Kidney (tissue), 22 donors: ENCODE results near the gene ZNF226. TPM values are rescaled to one million over a fixed set of nuclear protein-coding genes. Genes with fewer than 3 reads are reported as not detected.
"Not testable (repeated sequence)": the region's sequence is repeated elsewhere in the genome, so short reads cannot be mapped to it uniquely, and the experiment has no call there.

ENCODE experiments used
- DNase-seq, 5 donors: peaks; one replicate each; pipeline ENCODE4 v3.0.0-alpha.2; 2013 to 2020
- FAIRE-seq: peaks from 2 replicates; lab custom pipeline; 2012; peaks lifted over from hg19 to GRCh38; lab: Jason Lieb, UNC
- H3K27ac ChIP-seq, 2 donors: one replicate each; pipeline ENCODE4 v1.7.0; 2013; ENCODE audit warnings: low read depth in 2 of 2, low read length in 2 of 2, inconsistent platforms in 1 of 2
- H3K27me3 ChIP-seq: one replicate; pipeline ENCODE4 v1.7.1; 2013; ENCODE audit warnings: low read length, inconsistent platforms; ENCODE audit not compliant: control insufficient read depth, insufficient read depth
- H3K36me3 ChIP-seq, 3 donors: one replicate each; pipeline versions ENCODE4 v1.7.0 to v1.7.1; 2013; ENCODE audit warnings: low read length in 3 of 3, control low read depth in 1 of 3, inconsistent platforms in 1 of 3; ENCODE audit not compliant: insufficient read depth in 3 of 3, control insufficient read depth in 2 of 3
- H3K4me1 ChIP-seq, 3 donors: one replicate each; pipeline versions ENCODE4 v1.7.0 to v1.7.1; 2013; ENCODE audit warnings: low read length in 3 of 3, inconsistent platforms in 1 of 3, low read depth in 1 of 3; ENCODE audit not compliant: control insufficient read depth in 2 of 3, insufficient read depth in 2 of 3
- H3K4me3 ChIP-seq, 3 donors: one replicate each; pipeline versions ENCODE4 v1.7.0 to v1.8.1; 2013; ENCODE audit warnings: low read length in 3 of 3, control low read depth in 1 of 3, inconsistent platforms in 1 of 3
- H3K9ac ChIP-seq, 3 donors: one replicate each; pipeline versions ENCODE4 v1.7.0 to v1.7.1; 2013; ENCODE audit warnings: low read length in 3 of 3, control low read depth in 1 of 3, inconsistent platforms in 1 of 3
- H3K9me3 ChIP-seq, 3 donors: one replicate each; pipeline versions ENCODE4 v1.7.0 to v1.7.1; 2013; ENCODE audit warnings: low read length in 3 of 3, control low read depth in 1 of 3, inconsistent platforms in 1 of 3; ENCODE audit not compliant: control insufficient read depth in 2 of 3, insufficient read depth in 1 of 3
- CTCF ChIP-seq: IDR thresholded peaks from 3 replicates; pipeline ENCODE4 v1.5.1; 2012; ENCODE audit warnings: mild to moderate bottlenecking, moderate library complexity, borderline replicate concordance; ENCODE audit not compliant: insufficient read depth; ENCODE audit errors: extremely low read depth
- intact Hi-C: fragments of 100-400 bp; cut with DNase I; formaldehyde crosslinking; loops from one replicate; pipeline ENCODE4 v1.11.1; 2022
- long read RNA-seq, 10 donors: library from polyadenylated mRNA in 1 of 10; unstranded in 1 of 10; transcript quantifications; one replicate each; pipeline ENCODE4 v2.0.0 and lab custom pipeline, GENCODE V29; 2021 to 2026
- polyA plus RNA-seq: library from polyadenylated mRNA; stranded (reverse); fragments of 350-450 nt; fragmentation: Illumina TruSeq; extraction: RNeasy Lipid Tissue Mini Kit (QIAGEN cat#74804); gene quantifications from one replicate; pipeline ENCODE4 v1.2.3, GENCODE V29; 2014; ENCODE audit warnings: low read depth, low replicate concordance; ENCODE audit not compliant: insufficient read depth
- total RNA-seq: library from RNA; stranded (reverse); fragmentation: NEBNext Ultra II Directional; extraction: Animal tissue kit (Norgen Biotek cat#: 25700); gene quantifications from one replicate; pipeline ENCODE4 v1.2.1, GENCODE V29; 2021
- donor health status: control.
- donor health status: control.
- donor health status: control.
- donor health status: control.
- donor health status: control.
- donor health status: DM: yes; HTN: yes; CAD: no.
- donor health status: Normal renal cell carcinoma (clear cell type).

The ZNF226 gene
- total RNA-seq (29.3 TPM), polyA plus RNA-seq (27.4 TPM)
- long read RNA-seq, donor 1, partial matches to known transcripts, result 0 of 3 reads
- long read RNA-seq, donor 1, other reads (novel, unspliced or antisense), result 0 of 3 reads
- long read RNA-seq, donor 2, full-length matches to known transcripts, result 5 of 5 reads
- long read RNA-seq, donor 2, partial matches to known transcripts, result 0 of 5 reads
- long read RNA-seq, donor 2, other reads (novel, unspliced or antisense), result 0 of 5 reads
- long read RNA-seq, donor 3, partial matches to known transcripts, result 0 of 9 reads
- long read RNA-seq, donor 3, other reads (novel, unspliced or antisense), result 0 of 9 reads
- long read RNA-seq, donor 4, partial matches to known transcripts, result 0 of 7 reads
- long read RNA-seq, donor 4, other reads (novel, unspliced or antisense), result 0 of 7 reads
- long read RNA-seq, donor 5, partial matches to known transcripts, result 0 of 1 reads
- long read RNA-seq, donor 5, other reads (novel, unspliced or antisense), result 0 of 1 reads
- long read RNA-seq, donor 6, partial matches to known transcripts, result 0 of 8 reads
- long read RNA-seq, donor 6, other reads (novel, unspliced or antisense), result 0 of 8 reads
- long read RNA-seq, donor 7, full-length matches to known transcripts, result 8 of 12 reads
- long read RNA-seq, donor 7, partial matches to known transcripts, result 1 of 12 reads
- long read RNA-seq, donor 7, other reads (novel, unspliced or antisense), result 3 of 12 reads
- long read RNA-seq, donor 8, partial matches to known transcripts, result 0 of 8 reads
- long read RNA-seq, donor 8, other reads (novel, unspliced or antisense), result 0 of 8 reads
- long read RNA-seq, donor 9, partial matches to known transcripts, result 5 of 7 reads
- long read RNA-seq, donor 9, other reads (novel, unspliced or antisense), result 0 of 7 reads
- long read RNA-seq, donor 10, partial matches to known transcripts, result 0 of 4 reads
- long read RNA-seq, donor 10, other reads (novel, unspliced or antisense), result 0 of 4 reads

- TF ChIP-seq CTCF, result no peak
- DNase-seq, result peak; percentile 94 to 99 (median 95)
- H3K9ac ChIP-seq, result peak within 1 kb of the TSS; percentile 76 to 87 (median 84)
- peak; percentile 94 for FAIRE-seq
- H3K27ac ChIP-seq, result peak within 1 kb of the TSS; percentile 76 to 77
- no peaks in the 10 kb centered on the region for H3K27me3 ChIP-seq
- H3K4me3 ChIP-seq, result peak within 1 kb of the TSS; percentile 89 to 93 (median 91)
- H3K4me1 ChIP-seq, result peaks cover 0 to 5% (median 3%) of the 10 kb centered on the region in 3 donors
- H3K36me3 ChIP-seq, result peaks cover 10 to 21% (median 13%) of the 10 kb centered on the region in 3 donors
- intact Hi-C loops, result no loop called here
- H3K9me3 ChIP-seq, result peaks cover under 1 to 31% (median 10%) of the 10 kb centered on the region in 3 donors
Observed at GRCh38 chr19:44164673-44165512, at the start of gene ZNF226. Gene ZNF226 (plus strand): TSS chr19:44165100. CDS start chr19:44170081, 4,981 bp downstream.

GRCh38 chr19:44121162-44121561 is 43.7 kb upstream of the ZNF226 start:
- H3K9me3 ChIP-seq, FAIRE-seq, H3K4me3 ChIP-seq, intact Hi-C loops, H3K4me1 ChIP-seq, DNase-seq, H3K9ac ChIP-seq, H3K27me3 ChIP-seq, H3K27ac ChIP-seq: not testable (repeated sequence)
- H3K36me3 ChIP-seq, result peaks cover 6 to 28% (median 24%) of the 10 kb centered on the region in 3 donors

DNA sequence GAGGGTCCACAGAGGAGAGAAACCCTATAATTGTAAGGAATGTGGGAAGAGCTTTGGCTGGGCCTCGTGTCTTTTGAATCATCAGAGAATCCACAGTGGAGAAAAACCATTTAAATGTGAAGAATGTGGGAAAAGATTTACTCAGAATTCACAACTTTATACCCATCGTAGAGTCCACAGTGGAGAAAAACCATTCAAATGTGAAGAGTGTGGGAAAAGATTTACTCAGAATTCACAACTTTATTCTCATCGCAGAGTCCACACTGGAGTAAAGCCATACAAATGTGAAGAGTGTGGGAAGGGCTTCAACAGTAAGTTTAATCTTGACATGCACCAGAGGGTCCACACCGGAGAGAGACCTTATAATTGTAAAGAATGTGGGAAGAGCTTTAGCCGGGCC is 32.9 kb upstream of the ZNF226 start:
- Histone ChIP-seq H3K4me1 (no peaks in the 10 kb centered on the region), H3K9me3 (peaks cover 2 to 44% (median 15%) of the 10 kb centered on the region in 3 donors), H3K27me3 (no peaks in the 10 kb centered on the region), H3K9ac (no peak overlapping the region), H3K4me3 (no peak overlapping the region), H3K27ac (no peak overlapping the region), H3K36me3 (peaks cover 14 to 39% (median 15%) of the 10 kb centered on the region in 3 donors)
- intact Hi-C loops, result no loop called here
- TF ChIP-seq CTCF, result no peak
- FAIRE-seq (no peak), DNase-seq (no peak)
